CD8-positive, alpha-beta memory T cell (primary cell): ENCODE data around the gene CACTIN. TPM values are rescaled to one million over a fixed set of nuclear protein-coding genes. Genes with fewer than 3 reads are reported as not detected.

Source experiments
- CTCF ChIA-PET: fragments of 350-600 bp; sonication (Branson Sonifier 250); formaldehyde crosslinking; loops from one replicate; lab custom pipeline; 2021; ENCODE audit warnings: antibody characterized with exemption; lab: Charles Lee
- POLR2A ChIA-PET: fragments of 350-600 bp; sonication (Branson Sonifier 250); formaldehyde crosslinking; loops from one replicate; lab custom pipeline; 2021; ENCODE audit warnings: antibody characterized with exemption; lab: Charles Lee
- DNase-seq, 5 donors: peaks; one replicate each; pipeline versions ENCODE4 v3.0.0 to v3.0.0-alpha.2; 2020 to 2022; ENCODE audit warnings: mixed read lengths in 1 of 5
- H3K27ac ChIP-seq: one replicate; pipeline ENCODE4 v1.7.0; 2013; ENCODE audit warnings: low read depth, mild to moderate bottlenecking, low read length, moderate library complexity
- H3K27me3 ChIP-seq: 2 replicates; pipeline ENCODE4 v1.7.0; 2013; ENCODE audit warnings: low read length, mild to moderate bottlenecking; ENCODE audit not compliant: insufficient read depth, poor library complexity, severe bottlenecking
- H3K36me3 ChIP-seq: 2 replicates; pipeline ENCODE4 v1.7.0; 2013; ENCODE audit warnings: mild to moderate bottlenecking, low read length, moderate library complexity; ENCODE audit not compliant: insufficient read depth
- H3K4me1 ChIP-seq: 2 replicates; pipeline ENCODE4 v1.7.0; 2013; ENCODE audit warnings: mild to moderate bottlenecking, low read length, moderate library complexity; ENCODE audit not compliant: insufficient read depth
- H3K4me3 ChIP-seq: 2 replicates; pipeline ENCODE4 v1.7.0; 2013; ENCODE audit warnings: mild to moderate bottlenecking, low read length
- H3K9me3 ChIP-seq: 2 replicates; pipeline ENCODE4 v1.7.0; 2013; ENCODE audit warnings: mild to moderate bottlenecking, low read length
- H3K27ac Mint-ChIP-seq, 8 donors: one replicate each; pipeline ENCODE4 v1.8.0; 2020 to 2021; ENCODE audit warnings: mixed read lengths in 8 of 8, mild to moderate bottlenecking in 6 of 8, inconsistent platforms in 3 of 8, moderate library complexity in 3 of 8
- H3K27me3 Mint-ChIP-seq, 2 donors: one replicate each; pipeline ENCODE4 v1.8.0; 2020 to 2021; ENCODE audit warnings: mixed read lengths in 2 of 2, mild to moderate bottlenecking in 1 of 2, moderate library complexity in 1 of 2
- H3K36me3 Mint-ChIP-seq, 3 donors: one replicate each; pipeline ENCODE4 v1.8.0; 2020 to 2021; ENCODE audit warnings: mixed read lengths in 3 of 3, inconsistent platforms in 1 of 3, mild to moderate bottlenecking in 1 of 3
- H3K4me1 Mint-ChIP-seq, 3 donors: one replicate each; pipeline ENCODE4 v1.8.0; 2020 to 2021; ENCODE audit warnings: mixed read lengths in 3 of 3, inconsistent platforms in 1 of 3, mild to moderate bottlenecking in 1 of 3
- H3K4me3 Mint-ChIP-seq, 7 donors: one replicate each; pipeline ENCODE4 v1.8.0; 2020 to 2021; ENCODE audit warnings: mixed read lengths in 7 of 7, mild to moderate bottlenecking in 6 of 7, moderate library complexity in 4 of 7, inconsistent platforms in 2 of 7
- H3K9me3 Mint-ChIP-seq, 5 donors: one replicate each; pipeline ENCODE4 v1.8.0; 2020 to 2022; ENCODE audit warnings: mixed read lengths in 5 of 5, mild to moderate bottlenecking in 3 of 5, moderate library complexity in 2 of 5, inconsistent platforms in 1 of 5
- polyA plus RNA-seq: library from polyadenylated mRNA; unstranded; fragments of 300-500 nt; fragmentation: Illumina TruSeq; gene quantifications from one replicate; pipeline ENCODE4 v1.2.3, GENCODE V29; 2021
- total RNA-seq, 2 experiments: library from RNA; stranded (reverse); gene quantifications; one replicate each; pipeline ENCODE4 v1.2.3, GENCODE V29; 2021

CACTIN gene
- total and polyA plus RNA-seq, 3 experiments from 2014 or later: 16.8 to 39.5 (median 37.2) TPM

GRCh38 chr19:3606690-3607289, 19.8 kb downstream of the CACTIN start, which contains the start of gene TBXA2R:
TBXA2R (minus strand) TSS chr19:3606875; CDS start chr19:3600634, 6,241 bp downstream.
- Histone ChIP-seq H3K27ac (peak within 1 kb of the TSS; percentile 73), H3K27me3 (no peaks in the 10 kb centered on the region), H3K9me3 (no peaks in the 10 kb centered on the region), H3K36me3 (no peaks in the 10 kb centered on the region), H3K4me3 (peak within 1 kb of the TSS; percentile 21), H3K4me1 (peaks cover 29% of the 10 kb centered on the region)
- Mint-ChIP-seq H3K27ac (peak within 1 kb of the TSS in 3 of 8 donors; percentile 26 to 84 (median 83)), H3K9me3 (no peaks in the 10 kb centered on the region), H3K27me3 (no peaks in the 10 kb centered on the region), H3K4me3 (peak within 1 kb of the TSS in 6 of 7 donors; percentile 23 to 87 (median 60)), H3K36me3 (peaks cover 0 to 6% (median 0%) of the 10 kb centered on the region in 3 donors), H3K4me1 (peaks cover 8 to 18% (median 13%) of the 10 kb centered on the region in 3 donors)
- ChIA-PET POLR2A (interaction anchor here (0.6 kb wide), 1 partner anchor 52 kb away, joined by 3 read pairs; no protein-coding TSS in a partner anchor), CTCF (no interaction called here)
- peak; percentile 24 to 70 (median 37) for DNase-seq

- Histone ChIP-seq H3K4me1 (peaks cover 29% of the 10 kb centered on the region), H3K27me3 (no peaks in the 10 kb centered on the region), H3K4me3 (peak overlapping the region; percentile 21), H3K36me3 (no peaks in the 10 kb centered on the region), H3K9me3 (no peaks in the 10 kb centered on the region), H3K27ac (peak overlapping the region; percentile 59)
- Mint-ChIP-seq H3K36me3 (peaks cover 0 to 5% (median 0%) of the 10 kb centered on the region in 3 donors), H3K9me3 (no peaks in the 10 kb centered on the region), H3K4me3 (peak overlapping the region in 5 of 7 donors; percentile 23 to 76 (median 49)), H3K4me1 (peaks cover 8 to 18% (median 13%) of the 10 kb centered on the region in 3 donors), H3K27me3 (no peaks in the 10 kb centered on the region), H3K27ac (no peak overlapping the region)
- CTCF ChIA-PET: no interaction called here
- DNase-seq: peak in 3 of 5 donors; percentile 18 to 60 (median 19)
- POLR2A ChIA-PET: interaction anchor here (0.6 kb wide), 1 partner anchor 52 kb away, joined by 3 read pairs; no protein-coding TSS in a partner anchor
Observed at GRCh38 chr19:3606174-3606689, 20.4 kb downstream of the CACTIN start.

GRCh38 chr19:3605770-3606169, 20.8 kb downstream of the CACTIN start:
- Histone ChIP-seq H3K27ac (peak overlapping the region; percentile 59), H3K4me3 (peak overlapping the region; percentile 21), H3K9me3 (no peaks in the 10 kb centered on the region), H3K36me3 (no peaks in the 10 kb centered on the region), H3K4me1 (peaks cover 29% of the 10 kb centered on the region), H3K27me3 (no peaks in the 10 kb centered on the region)
- peaks cover 0 to 5% (median 0%) of the 10 kb centered on the region in 3 donors for H3K36me3 Mint-ChIP-seq
- no peaks in the 10 kb centered on the region for H3K9me3 Mint-ChIP-seq
- no peak overlapping the region for H3K4me3 Mint-ChIP-seq
- no peak overlapping the region for H3K27ac Mint-ChIP-seq
- no peaks in the 10 kb centered on the region for H3K27me3 Mint-ChIP-seq
- CTCF ChIA-PET: no interaction called here
- peaks cover 8 to 18% (median 13%) of the 10 kb centered on the region in 3 donors for H3K4me1 Mint-ChIP-seq
- POLR2A ChIA-PET: no interaction called here
- DNase-seq: no peak

GRCh38 chr19:3605361-3605760, 21.2 kb downstream of the CACTIN start:
- Mint-ChIP-seq H3K4me1 (peaks cover 8 to 18% (median 13%) of the 10 kb centered on the region in 3 donors), H3K27ac (no peak overlapping the region), H3K36me3 (peaks cover 0 to 2% (median 0%) of the 10 kb centered on the region in 3 donors), H3K4me3 (no peak overlapping the region), H3K9me3 (no peaks in the 10 kb centered on the region), H3K27me3 (no peaks in the 10 kb centered on the region)
- Histone ChIP-seq H3K9me3 (no peaks in the 10 kb centered on the region), H3K36me3 (no peaks in the 10 kb centered on the region), H3K27me3 (no peaks in the 10 kb centered on the region), H3K4me1 (peaks cover 29% of the 10 kb centered on the region), H3K4me3 (peak overlapping the region; percentile 21), H3K27ac (no peak overlapping the region)
- CTCF ChIA-PET: interaction anchor here (1.2 to 1.5 kb wide), 3 partner anchors 10 to 60 kb away, joined by 3 to 8 read pairs (median 3); partner anchors contain the start of gene GIPC3
- POLR2A ChIA-PET: interaction anchor here (1.4 kb wide), 1 partner anchor 20 kb away, joined by 7 read pairs; the partner anchor contains the start of gene GIPC3
- no peak for DNase-seq

- CTCF ChIA-PET: interaction anchor here (1.2 to 1.5 kb wide), 3 partner anchors 10 to 60 kb away, joined by 3 to 8 read pairs (median 3); partner anchors contain the start of gene GIPC3
- no peaks in the 10 kb centered on the region for H3K36me3 Mint-ChIP-seq
- no peak overlapping the region for H3K27ac Mint-ChIP-seq
- no peaks in the 10 kb centered on the region for H3K9me3 Mint-ChIP-seq
- DNase-seq: peak in 2 of 5 donors; percentile 37 to 69
- H3K27me3 Mint-ChIP-seq: no peaks in the 10 kb centered on the region
- Histone ChIP-seq H3K9me3 (no peaks in the 10 kb centered on the region), H3K36me3 (no peaks in the 10 kb centered on the region), H3K27ac (no peak overlapping the region), H3K27me3 (no peaks in the 10 kb centered on the region), H3K4me3 (peak overlapping the region; percentile 21), H3K4me1 (peaks cover 29% of the 10 kb centered on the region)
- POLR2A ChIA-PET: interaction anchor here (0.8 to 1.4 kb wide), 2 partner anchors 20 to 48 kb away, joined by 3 to 7 read pairs; partner anchors contain the start of genes GIPC3 and MFSD12
- H3K4me1 Mint-ChIP-seq: peaks cover 8 to 18% (median 13%) of the 10 kb centered on the region in 3 donors
- H3K4me3 Mint-ChIP-seq: no peak overlapping the region
Observed at GRCh38 chr19:3604987-3605343, 21.6 kb downstream of the CACTIN start.

- ChIA-PET POLR2A (interaction anchor here (0.8 to 1.4 kb wide), 2 partner anchors 19 to 48 kb away, joined by 3 to 7 read pairs; partner anchors contain the start of genes GIPC3 and MFSD12), CTCF (interaction anchor here (1.2 to 1.5 kb wide), 3 partner anchors 11 to 59 kb away, joined by 3 to 8 read pairs (median 3); partner anchors contain the start of gene GIPC3)
- Histone ChIP-seq H3K36me3 (no peaks in the 10 kb centered on the region), H3K27ac (no peak overlapping the region), H3K27me3 (no peaks in the 10 kb centered on the region), H3K4me3 (peak overlapping the region; percentile 21), H3K4me1 (peaks cover 29% of the 10 kb centered on the region), H3K9me3 (no peaks in the 10 kb centered on the region)
- Mint-ChIP-seq H3K4me1 (peaks cover 8 to 18% (median 13%) of the 10 kb centered on the region in 3 donors), H3K36me3 (no peaks in the 10 kb centered on the region), H3K9me3 (no peaks in the 10 kb centered on the region), H3K27me3 (no peaks in the 10 kb centered on the region), H3K27ac (peak overlapping the region in 2 of 8 donors; percentile 55 to 66), H3K4me3 (peak overlapping the region in 1 of 7 donors; percentile 44)
- no peak for DNase-seq
Observed at GRCh38 chr19:3604227-3604986, 22.2 kb downstream of the CACTIN start.

GRCh38 chr19:3603121-3603811, 23.3 kb downstream of the CACTIN start:
- Mint-ChIP-seq H3K4me1 (peaks cover 6 to 12% (median 9%) of the 10 kb centered on the region in 3 donors), H3K27ac (no peak overlapping the region), H3K27me3 (no peaks in the 10 kb centered on the region), H3K9me3 (no peaks in the 10 kb centered on the region), H3K36me3 (no peaks in the 10 kb centered on the region), H3K4me3 (no peak overlapping the region)
- H3K4me1 ChIP-seq: peaks cover 27% of the 10 kb centered on the region
- no peak overlapping the region for H3K4me3 ChIP-seq
- CTCF ChIA-PET: no interaction called here
- H3K27me3 ChIP-seq: no peaks in the 10 kb centered on the region
- POLR2A ChIA-PET: no interaction called here
- no peaks in the 10 kb centered on the region for H3K9me3 ChIP-seq
- H3K36me3 ChIP-seq: no peaks in the 10 kb centered on the region
- H3K27ac ChIP-seq: no peak overlapping the region
- DNase-seq: no peak
